Activated CD4-positive, alpha-beta T cell treated with anti-CD3 and anti-CD28 coated beads, Interleukin-2, amount 50 U/mL, for 4 hours (primary cell): ENCODE measurements around the gene LCLAT1.
"Not testable (repeated sequence)": the region's sequence is repeated elsewhere in the genome, so short reads cannot be mapped to it uniquely, and the experiment has no call there.

Source experiments
- DNase-seq, 2 experiments: peaks; one replicate each; pipeline ENCODE4 v3.0.0-alpha.2; 2020

LCLAT1 gene

DNA sequence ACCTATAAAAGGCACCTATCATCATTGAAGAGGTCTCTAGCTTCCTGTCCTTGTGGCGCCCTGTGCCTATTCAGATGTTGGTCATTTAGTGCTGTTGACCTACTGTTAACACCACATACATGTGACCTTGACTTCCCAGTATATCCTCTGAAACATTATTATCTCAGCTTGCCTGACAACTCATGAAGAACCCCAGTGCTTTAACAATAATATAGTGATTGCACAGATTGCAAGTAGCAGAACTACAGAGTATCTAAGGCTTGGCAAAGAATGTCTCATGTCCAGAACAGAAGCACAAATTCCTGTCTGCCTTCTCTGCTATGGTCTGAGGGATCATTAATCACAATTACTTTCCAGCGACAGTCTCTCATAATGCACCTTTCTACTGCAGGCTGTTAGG is 165.3 kb downstream of the LCLAT1 start:
- no peak for DNase-seq

DNA sequence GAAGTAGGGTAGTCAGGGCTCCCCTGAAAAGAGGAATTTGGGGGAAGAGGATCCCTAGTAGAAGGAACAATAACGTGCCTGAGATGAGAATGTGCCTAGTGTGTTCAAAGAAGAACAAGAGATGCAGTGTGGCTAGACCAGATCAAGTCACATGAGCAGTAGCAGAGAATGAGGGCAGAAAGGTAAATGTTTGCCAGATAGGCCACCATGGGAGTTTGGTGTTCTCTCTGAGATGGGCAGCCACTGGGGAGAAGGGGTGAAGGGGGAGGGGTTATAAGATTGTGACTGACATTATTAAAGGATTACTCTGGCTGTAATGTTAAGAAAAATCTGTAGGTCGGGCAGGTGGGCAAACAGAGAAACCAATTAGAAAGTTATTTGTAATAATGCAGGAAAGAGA is 166.0 kb downstream of the LCLAT1 start:
- DNase-seq: no peak

DNA sequence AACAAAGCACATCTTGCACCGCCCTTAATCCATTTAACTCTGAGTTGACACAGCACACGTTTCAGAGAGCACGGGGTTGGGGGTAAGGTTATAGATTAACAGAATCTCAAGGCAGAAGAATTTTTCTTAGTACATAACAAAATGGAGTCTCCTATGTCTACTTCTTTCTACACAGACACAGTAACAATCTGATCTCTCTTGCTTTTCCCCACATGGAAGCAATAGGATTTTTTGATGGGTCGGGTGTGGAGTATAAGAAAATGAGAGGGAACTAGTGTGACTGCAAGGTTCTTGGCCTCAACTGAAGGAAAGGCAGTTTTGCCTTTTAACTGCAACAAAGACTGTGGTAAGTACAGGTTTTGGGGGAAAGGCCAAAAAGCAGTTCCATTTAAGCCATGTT is 167.2 kb downstream of the LCLAT1 start:
- DNase-seq: not testable (repeated sequence)

DNA sequence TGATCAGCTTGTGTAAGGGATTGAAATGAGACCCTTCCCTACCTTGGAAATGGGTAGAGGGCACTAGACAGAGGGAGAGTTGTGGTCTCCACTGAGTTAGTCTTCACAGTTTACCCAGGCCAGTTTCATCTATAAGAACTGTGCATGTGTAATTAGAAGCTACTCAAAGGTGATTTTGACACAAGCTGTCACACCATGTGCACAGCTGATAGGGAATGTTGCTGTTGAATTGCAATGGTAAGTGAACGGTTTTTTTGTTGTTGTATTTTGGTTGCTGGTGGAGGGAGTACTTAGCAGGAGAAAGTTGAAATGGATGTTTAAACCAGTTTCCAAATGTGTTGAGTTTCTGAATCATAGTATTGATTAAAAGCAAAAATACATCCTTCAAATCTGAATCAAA is 168.9 kb downstream of the LCLAT1 start:
- DNase-seq: no peak

DNA sequence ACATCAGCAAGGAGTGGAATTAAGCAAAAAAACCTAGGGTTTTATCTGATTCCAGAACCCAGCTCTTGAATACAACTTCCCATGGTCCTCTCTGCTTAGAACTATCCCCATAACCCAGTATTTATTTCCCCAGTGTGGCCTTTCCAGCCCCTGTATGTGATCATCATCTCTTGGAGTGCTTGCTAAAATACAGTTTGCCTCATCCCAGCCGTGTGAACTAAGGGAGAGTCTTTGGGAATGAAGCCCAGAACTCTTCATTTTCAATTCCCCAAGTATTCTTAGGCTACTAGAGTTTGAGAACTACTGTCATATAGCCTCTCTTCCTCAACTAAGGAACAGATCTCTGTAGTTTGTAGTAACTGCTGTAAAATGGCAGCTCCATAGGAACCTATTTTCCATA is 173.1 kb downstream of the LCLAT1 start:
- no peak for DNase-seq

DNA sequence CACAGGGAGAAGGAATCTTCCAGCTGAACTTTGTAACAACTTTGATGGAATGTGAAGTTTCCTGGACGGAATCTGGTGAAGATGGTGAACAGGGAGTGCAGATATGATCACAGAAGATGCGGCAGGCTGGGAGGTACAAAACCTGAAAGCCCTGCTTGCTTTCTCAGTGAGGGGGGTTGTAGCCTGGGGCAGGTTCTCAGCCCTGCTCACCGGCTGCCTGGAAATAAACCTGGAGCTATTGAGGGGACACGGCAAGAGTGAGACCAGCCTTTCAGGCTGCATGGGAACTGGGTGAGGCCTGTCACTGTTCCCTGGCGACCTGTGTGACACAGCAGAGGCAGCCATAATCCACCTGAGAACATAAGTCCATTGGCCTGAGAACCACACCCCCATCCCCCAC is 174.8 kb downstream of the LCLAT1 start:
- no peak for DNase-seq

DNA sequence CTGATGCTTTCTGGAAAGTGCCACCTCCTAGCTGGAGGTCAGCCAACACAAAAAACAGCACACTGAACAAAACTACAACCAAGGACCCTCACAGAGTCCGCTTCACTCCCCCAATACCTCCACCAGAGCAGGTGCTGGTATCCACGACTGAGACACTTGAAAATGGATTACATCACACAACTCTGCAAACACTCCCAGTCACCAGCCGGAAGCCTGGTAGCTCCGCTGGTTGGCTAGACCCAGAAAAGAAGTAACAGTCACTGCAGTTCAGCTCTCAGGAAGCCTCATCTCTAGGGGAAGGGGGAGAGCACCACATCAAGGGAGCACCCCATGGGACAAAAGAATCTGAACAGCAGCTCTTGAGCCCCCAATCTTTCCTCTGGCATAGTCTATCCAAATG is 175.4 kb downstream of the LCLAT1 start:
- DNase-seq: no peak

DNA sequence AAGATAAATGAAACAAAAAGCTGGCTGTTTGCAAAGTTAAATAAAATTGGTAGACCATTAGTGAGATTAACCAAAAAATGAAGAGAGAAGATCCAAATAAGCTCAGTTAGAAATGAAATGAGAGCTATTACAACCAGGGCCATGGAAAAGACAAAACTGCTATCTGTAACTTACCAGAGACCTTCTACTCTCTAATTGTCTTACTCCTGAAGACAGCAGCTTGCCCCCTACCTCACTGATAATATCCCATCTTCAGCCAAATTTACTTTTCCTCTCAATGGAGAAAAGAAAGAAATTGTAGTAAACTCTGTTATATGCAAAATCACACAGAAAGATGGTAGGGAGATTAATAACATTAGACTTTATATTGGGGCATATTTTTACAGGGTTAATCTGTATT is 178.2 kb downstream of the LCLAT1 start:
- DNase-seq: no peak

DNA sequence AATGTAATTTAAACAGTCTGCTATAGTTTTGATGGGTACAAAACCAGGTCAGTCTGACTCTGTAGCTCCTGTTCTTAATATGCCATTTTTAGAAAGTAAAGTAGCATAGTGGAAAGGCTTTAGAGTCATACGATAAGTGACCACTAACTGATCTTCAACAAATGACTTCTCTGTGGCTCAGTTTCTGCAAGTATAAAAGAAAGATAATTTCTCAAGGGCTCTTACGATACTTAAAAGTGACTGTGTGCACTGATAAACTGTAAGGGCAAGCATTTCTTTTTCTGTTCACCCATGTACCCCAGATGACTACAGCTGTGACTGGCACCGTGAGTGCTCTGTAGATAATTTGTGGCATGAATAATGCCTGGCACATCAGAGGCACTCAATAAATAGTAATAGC is 178.7 kb downstream of the LCLAT1 start:
- DNase-seq: no peak

DNA sequence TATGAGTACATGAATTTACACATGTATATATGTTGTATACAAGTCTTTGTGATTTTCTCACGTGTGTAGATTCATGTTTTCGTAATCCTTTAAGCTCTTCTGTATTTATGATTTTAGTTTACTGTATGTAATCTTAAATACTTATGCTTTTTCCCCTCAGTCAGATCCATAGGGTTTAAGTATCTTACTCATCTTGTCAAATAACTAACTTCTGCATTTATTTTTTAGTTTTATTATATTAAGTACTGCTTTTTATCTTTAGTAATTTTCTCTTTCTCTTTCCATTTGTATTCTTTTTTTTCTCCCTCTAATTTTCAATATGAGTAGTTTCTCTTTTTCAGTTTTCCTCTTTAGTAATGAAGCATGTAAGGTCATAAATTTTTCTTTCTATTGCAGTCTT is 179.4 kb downstream of the LCLAT1 start:
- DNase-seq: no peak

DNA sequence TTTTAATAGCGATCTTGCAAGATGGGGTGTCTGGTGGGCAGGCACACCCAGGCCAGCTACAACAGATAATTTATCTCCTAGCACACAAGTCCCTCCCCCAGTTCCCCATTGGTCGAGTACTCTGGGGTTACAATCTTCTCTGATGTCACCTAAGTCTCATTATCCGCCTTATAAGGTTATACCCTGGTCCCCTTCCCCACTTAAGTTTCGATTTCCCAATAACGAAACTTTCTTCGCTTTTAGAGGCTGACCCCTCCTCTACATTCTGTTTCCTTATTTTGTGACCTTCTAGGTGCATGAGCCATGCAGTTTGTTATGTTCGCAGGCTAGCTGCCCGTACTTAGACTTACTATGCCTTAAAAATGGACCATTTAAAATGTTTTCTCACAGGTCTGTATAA is 180.1 kb downstream of the LCLAT1 start:
- no peak for DNase-seq

DNA sequence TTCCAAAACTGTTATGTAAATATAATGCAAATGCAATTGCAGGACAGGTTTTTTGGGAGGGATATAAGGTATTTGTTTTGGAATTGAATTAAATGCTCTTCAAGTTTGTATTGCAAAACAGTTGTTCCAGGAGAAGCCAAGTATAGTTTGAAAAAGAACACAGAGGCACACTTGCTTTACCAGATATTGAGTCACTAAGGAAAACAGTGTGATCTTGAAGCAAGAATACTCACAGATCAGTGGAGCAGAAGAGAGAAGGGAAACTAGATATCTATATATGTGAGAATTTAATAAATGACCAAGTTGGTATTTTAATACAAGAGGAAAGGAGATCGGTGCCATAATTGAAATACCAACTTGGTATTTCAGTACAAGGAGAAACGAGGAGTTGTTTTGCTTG is 181.3 kb downstream of the LCLAT1 start:
- DNase-seq: no peak

DNA sequence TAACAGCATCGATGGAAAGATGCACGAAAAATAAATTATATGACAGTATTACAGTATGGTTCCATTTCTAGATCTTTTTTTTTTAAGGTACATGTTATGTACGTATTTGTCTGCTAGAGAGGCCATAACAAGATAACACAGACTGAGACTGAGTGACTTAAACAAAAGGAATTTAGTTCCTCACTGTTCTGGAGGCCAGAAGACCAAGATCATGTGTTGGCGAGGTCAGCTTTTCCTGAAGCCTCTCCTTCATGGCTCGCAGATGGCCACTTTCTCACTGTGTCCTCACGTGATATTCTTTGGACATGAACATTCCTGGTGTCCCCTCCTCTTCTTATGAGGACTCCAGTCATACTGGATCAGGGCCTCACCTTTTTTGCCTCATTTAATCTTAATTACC is 182.8 kb downstream of the LCLAT1 start:
- DNase-seq: no peak

DNA sequence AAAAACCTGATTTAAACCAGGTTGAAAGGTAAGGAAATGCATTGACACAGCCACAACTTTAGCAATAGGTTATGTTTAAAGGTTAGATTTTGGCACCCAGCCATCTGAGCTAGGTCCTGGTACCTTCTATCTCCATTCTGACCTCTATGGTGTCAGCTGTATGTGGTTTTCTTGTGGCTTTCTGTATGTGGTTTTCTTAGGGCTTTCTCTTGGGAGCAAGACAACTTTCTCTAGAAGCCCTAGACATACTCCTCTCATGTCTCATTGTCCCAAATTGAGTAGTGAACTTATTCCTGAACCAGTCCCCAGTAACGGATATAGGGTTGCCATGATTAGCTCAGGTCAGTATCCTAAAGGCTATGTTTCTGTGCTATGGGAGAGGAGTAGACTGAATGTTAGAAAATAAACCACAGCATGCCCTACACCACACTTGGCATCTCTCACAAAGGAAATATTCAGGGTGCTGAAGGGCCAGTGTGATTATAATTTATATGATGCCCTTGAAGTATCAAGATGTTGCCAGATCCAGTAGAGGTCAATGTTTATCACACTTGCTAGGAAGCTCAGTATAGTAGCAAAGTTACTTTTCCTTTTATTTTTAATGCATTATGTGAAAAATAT is 184.1 kb downstream of the LCLAT1 start:
- no peak for DNase-seq

DNA sequence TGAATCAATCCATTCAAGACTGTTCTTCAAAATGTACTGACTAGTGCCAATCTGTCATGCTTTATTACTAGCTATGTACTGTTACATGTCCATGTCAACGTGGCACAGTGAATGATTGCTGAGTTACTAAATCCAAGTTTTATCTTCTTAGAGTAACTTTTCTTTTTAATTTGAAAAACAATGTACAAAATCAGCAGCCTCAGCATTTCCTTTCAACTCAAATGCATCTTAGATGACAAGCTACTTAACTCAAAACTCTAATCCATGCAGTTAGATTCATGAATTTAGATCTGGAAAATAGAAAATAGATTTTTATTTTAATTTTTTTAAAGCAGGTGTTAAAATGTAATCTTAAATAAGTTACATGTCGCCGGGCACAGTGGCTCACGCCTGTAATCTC is 186.0 kb downstream of the LCLAT1 start:
- no peak for DNase-seq

DNA sequence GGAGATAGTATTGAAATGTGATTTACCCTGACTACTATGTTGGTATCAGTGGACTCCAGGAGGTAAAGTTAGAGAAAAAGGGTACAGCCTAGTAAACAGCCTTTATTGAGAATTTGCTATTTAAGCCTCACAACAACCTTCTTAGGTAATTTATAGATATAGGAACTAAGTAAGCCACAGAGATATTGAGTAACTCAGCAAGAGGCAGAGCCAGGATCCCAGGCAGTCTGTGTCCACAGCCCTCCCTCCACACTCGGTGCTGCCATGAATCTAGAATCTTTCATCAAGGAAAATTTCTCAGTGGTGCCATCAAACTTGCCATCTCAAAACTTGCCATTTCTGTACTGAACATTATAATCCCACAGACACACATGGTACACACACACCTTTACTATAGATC is 189.3 kb downstream of the LCLAT1 start:
- no peak for DNase-seq

DNA sequence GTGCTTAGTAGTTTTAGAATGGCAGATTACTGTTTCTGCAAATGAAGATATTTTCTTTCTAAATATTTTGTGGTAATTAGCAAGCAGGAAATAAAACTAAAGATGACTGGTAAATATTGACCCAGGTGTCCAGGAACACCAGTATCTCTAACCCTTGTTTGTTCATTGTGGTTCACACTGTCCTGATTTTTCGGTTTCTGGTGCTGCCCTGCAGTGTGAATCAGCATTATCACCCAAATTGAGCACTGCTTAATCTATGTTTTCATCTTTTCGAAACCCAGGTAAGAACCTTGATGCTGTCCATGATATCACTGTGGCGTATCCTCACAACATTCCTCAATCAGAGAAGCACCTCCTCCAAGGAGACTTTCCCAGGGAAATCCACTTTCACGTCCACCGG is 192.8 kb downstream of the LCLAT1 start:
- no peak for DNase-seq

DNA sequence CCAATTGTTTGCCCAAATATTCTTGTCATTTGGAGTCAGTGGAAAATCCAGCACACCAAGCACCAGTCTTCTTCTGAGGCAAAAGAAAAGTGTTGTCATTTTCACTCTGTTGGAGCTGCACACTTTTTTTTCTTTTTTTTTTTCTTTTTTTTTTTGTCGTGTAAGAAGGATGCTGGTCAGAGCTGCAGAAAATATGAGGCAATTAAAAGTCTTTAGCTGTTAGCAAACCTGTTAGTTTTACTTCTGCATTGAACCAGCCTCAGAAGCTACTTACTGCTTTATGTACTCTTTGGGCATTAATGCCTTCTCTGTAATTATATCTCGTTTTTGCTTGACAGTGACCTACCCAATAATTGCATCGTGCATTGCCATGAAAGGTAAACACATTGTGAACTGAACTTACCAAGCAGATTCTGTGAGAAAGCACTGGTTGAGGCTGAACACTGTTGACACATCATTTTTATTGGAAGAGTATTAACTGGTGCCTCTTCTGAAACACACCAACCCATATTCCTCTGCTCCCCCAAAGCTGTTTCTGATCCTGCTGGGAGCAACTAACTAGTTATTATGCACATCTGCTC is 194.8 kb downstream of the LCLAT1 start:
- no peak for DNase-seq

DNA sequence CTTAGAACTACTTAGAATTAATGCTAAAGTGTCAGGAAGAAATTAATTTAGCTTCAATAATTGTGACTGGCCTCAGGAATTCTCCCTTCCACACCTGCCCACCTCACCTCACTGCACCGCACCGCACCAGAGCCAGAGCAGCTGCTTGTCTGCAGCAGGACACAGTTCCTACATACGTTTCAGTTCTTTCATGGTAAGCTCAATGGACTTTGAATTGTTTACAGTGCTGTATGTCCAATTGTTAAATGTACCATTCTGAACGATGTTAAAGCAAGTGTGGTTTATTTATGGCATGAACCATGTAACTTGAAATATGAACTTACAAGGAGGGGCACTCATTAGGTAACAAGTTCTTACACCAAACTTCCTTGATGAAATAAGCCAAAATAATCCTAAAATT is 196.0 kb downstream of the LCLAT1 start:
- not testable (repeated sequence) for DNase-seq

DNA sequence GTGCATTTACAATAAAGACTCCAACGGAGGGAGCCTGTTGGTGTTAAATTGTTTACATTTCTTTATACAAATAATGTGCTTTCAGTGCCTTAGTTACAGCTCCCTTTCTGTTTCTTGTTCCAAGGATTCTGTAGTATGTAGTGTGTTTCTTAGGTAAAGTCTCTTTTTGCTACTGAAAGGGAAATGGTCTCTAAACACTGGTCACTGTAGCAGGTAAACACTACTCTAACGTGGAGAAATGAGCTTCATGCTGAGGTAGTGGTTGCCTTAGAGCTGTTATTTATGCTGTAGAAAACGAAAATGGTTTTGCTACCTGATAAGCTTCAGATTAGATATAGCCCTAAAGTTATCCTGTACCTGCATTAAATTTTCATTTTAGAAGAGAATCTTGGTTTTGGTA is 196.6 kb downstream of the LCLAT1 start:
- DNase-seq: no peak

DNA sequence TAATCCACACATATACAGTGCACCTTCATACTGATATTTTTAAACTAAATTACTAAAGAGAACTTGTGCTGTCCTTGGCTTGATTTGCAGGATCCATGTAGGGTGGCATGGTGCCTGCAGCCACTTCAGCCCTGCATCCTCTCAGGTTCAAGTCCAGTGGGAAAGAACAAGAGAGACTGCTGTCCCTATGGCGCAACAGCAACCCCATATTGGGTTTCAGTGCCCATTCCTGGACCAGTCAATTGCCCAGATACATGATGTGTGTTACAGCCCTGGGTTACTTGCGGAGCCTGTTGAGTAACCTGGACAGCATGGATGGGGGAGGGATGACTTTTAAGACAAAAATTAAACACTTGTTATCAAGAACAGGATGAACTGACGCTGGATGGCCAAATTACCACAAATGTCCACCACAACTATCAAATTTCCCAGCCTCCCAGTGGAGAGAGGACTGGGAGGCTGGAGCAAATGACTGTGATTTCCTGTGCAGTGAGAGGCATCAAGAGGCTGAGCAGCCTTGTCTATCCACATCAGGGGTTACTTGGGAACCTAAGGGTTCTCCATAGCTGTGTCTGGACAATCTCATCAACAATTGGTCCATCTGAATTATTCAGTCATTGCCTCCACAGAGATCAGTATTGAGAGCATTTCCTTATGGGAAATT is 198.2 kb downstream of the LCLAT1 start:
- no peak for DNase-seq

DNA sequence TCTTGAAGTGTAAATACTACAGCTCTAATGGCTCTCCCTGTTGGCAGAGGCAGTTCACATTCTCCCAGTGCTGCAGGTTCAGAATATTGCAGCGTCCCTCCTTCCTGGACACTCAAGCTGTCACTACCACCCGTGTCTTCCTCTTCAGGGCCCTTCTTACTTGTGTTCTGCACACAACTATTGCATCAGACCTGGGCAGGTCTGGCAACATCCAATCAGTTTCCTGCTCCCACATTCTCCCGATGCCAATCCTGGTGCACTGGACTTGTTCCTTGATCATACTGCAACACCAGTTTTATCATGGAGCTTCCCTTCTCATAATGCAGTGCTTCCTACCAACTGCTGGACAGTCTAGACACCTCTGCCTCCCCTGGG is 198.7 kb downstream of the LCLAT1 start:
- DNase-seq: no peak

DNA sequence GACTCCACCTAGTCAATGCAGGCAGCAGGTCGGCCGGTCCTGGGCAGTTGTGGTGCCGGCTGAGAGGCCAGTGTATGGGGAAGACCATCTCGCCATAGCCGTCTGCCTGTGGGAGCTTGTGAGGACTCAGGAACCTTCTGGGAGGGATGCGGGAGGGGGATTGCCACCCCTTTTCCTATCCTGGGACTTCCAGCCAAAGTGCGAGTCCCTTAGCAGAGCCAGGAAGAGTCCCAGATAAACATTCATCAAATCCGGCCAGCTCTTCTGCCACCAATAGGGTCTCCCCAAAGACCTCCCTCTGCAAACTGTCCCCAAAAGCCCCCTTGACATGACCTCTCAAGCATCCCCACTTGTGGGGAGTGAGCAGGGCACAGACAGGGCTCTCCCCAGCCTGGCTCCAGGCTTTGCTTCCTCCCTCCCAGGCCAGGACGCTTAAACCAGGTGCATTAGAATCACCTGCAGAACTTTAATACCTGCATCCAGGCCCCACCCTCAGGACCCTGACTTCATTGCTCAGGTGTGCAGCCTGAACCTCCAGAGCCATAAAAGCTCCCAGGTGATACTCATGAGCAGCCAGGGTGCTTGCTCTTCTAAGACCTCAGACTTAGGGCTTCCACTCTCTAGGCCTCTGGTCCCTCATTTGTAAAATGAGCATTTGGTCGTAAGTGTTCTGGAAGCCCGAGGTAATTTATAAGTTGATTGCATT is 200.9 kb downstream of the LCLAT1 start:
- DNase-seq: no peak

DNA sequence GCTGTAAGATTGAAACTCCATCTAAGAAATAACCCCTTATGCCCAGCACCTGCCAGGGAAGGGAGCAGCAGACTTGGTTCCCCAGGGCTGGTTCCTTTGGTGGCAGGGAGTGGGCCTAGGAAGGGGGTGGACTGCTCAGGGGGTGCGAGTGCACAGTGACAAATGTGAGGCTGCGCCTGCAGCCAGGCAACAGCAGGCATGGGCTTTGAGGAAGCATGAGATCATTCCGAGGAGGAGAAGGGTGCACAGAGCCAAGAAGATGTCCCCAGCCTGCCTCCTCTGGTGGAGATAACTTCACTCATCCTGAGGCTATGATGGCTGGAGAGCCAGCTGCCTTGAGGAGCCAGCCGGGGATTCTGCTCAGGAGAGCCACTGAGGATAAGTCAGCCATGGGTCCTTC is 202.2 kb downstream of the LCLAT1 start:
- DNase-seq: no peak
